SK-N-SH treated with all-trans-retinoic acid at 6 μM for 48 hours (cell line): ENCODE data around the gene CLN6.

Source experiments
- ARNTL ChIP-seq: fragments of 450-650 bp; formaldehyde crosslinking; IDR thresholded peaks from 2 replicates; pipeline ENCODE4 v1.5.0; 2020; ENCODE audit warnings: low read depth, mild to moderate bottlenecking, moderate library complexity, borderline replicate concordance
- BACH2 ChIP-seq: fragments of 250-450 bp; sonication (Bioruptor Pico); IDR thresholded peaks from 2 replicates; pipeline ENCODE4 v1.9.0; 2021; ENCODE audit warnings: mild to moderate bottlenecking, borderline replicate concordance
- ESRRG ChIP-seq: fragments of 250-450 bp; sonication (Bioruptor Pico); IDR thresholded peaks from 2 replicates; pipeline ENCODE4 v1.6.1; 2021; ENCODE audit warnings: mild to moderate bottlenecking
- SNAI2 ChIP-seq: fragments of 250-450 bp; sonication (Bioruptor Pico); IDR thresholded peaks from 2 replicates; pipeline ENCODE4 v1.5.0; 2020; ENCODE audit warnings: mild to moderate bottlenecking, moderate library complexity
- ZC3H10 ChIP-seq: fragments of 250-450 bp; sonication (Bioruptor Pico); IDR thresholded peaks from 2 replicates; pipeline ENCODE4 v1.5.1; 2021; ENCODE audit warnings: mild to moderate bottlenecking, moderate library complexity
- ZFP3 ChIP-seq: fragments of 250-450 bp; sonication (Bioruptor Pico); IDR thresholded peaks from 2 replicates; pipeline ENCODE4 v1.5.0; 2020; ENCODE audit warnings: mild to moderate bottlenecking, moderate library complexity
- ZNF70 ChIP-seq: fragments of 450-650 bp; formaldehyde crosslinking; IDR thresholded peaks from 2 replicates; pipeline ENCODE4 v1.5.0; 2020; ENCODE audit warnings: mild to moderate bottlenecking, moderate library complexity
- ZNF8 ChIP-seq: fragments of 450-650 bp; formaldehyde crosslinking; IDR thresholded peaks from 2 replicates; pipeline ENCODE4 v1.5.0; 2020; ENCODE audit warnings: mild to moderate bottlenecking, moderate library complexity
- TF ChIP-seq, protein P1 (sequence below): fragments of 250-450 bp; sonication (Bioruptor Pico); IDR thresholded peaks from 2 replicates; pipeline ENCODE4 v1.5.0; 2020; ENCODE audit warnings: mild to moderate bottlenecking, moderate library complexity

DNA sequence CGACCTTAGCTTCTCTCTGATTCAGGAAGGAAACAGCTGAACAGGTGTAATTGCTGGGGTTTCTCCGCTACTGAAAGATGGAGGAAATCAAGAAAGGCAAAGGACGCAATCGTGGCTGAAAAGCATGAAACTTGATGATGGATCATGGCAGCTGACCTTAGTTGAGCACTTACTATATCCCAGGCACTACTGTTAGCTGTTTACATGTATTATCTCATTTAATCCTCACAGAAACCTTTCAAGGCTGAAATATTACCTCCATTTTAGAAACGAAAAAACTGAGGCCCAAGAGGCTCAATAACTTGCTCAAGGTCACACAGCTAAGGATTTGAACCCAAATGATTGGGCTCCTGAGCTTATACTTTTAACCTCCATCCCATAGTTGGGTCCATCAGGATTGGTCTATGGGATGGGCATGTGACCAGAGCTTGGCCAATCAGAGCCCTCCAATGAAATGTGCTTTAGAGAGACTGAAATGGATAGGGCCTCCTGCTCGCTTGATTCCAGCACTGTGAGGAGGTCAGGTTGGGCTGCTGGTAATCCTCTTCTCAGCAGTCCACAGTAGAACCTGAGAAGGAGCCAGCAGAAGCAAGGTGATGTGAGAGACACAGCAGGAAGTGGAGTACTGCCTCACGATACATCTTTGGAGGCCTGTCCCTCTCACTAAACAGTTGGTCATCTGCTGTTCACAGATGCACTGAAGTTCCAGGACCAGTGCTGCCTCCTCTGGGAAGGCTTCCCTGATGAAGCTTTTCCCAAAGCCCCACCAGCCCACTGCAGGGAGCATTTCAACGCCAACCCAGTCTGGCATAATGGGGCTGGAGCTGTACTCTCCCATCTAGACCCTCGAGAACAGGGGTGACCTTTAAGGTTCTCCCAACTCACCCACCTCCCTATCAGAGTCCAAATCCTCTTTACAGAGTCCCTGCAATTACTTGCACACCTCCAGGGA, 10.4 kb downstream of the CLN6 start:
- TF ChIP-seq BACH2 (CRISPR knock-in tag), result no peak
- TF ChIP-seq ZFP3, result no peak
- TF ChIP-seq ZC3H10 (CRISPR knock-in tag), result no peak
- no peak for TF ChIP-seq ARNTL (CRISPR knock-in tag)
- TF ChIP-seq, protein P1, sequence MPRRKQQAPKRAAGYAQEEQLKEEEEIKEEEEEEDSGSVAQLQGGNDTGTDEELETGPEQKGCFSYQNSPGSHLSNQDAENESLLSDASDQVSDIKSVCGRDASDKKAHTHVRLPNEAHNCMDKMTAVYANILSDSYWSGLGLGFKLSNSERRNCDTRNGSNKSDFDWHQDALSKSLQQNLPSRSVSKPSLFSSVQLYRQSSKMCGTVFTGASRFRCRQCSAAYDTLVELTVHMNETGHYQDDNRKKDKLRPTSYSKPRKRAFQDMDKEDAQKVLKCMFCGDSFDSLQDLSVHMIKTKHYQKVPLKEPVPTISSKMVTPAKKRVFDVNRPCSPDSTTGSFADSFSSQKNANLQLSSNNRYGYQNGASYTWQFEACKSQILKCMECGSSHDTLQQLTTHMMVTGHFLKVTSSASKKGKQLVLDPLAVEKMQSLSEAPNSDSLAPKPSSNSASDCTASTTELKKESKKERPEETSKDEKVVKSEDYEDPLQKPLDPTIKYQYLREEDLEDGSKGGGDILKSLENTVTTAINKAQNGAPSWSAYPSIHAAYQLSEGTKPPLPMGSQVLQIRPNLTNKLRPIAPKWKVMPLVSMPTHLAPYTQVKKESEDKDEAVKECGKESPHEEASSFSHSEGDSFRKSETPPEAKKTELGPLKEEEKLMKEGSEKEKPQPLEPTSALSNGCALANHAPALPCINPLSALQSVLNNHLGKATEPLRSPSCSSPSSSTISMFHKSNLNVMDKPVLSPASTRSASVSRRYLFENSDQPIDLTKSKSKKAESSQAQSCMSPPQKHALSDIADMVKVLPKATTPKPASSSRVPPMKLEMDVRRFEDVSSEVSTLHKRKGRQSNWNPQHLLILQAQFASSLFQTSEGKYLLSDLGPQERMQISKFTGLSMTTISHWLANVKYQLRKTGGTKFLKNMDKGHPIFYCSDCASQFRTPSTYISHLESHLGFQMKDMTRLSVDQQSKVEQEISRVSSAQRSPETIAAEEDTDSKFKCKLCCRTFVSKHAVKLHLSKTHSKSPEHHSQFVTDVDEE (CRISPR knock-in tag), result no peak
- TF ChIP-seq ZNF8, result no peak
- TF ChIP-seq ESRRG (CRISPR knock-in tag), result no peak
- no peak for TF ChIP-seq ZNF70 (CRISPR knock-in tag)
- no peak for TF ChIP-seq SNAI2 (CRISPR knock-in tag)
